ENCODE data around the gene RBP2.

GRCh38 chr3:139414608-139415224, 61.6 kb downstream of the RBP2 start:
- TF ChIP-seq POLR2A (IDR thresholded peaks at IDR 0.05; ENCODE audit: low read depth, low read length) (no peak), POLR2AphosphoS5 (IDR thresholded peaks at IDR 0.05; ENCODE audit: low read depth, low read length) (no peak), TAF1 (IDR thresholded peaks at IDR 0.05; ENCODE audit: borderline replicate concordance, low read depth, low read length) (no peak)

All from GM12892 (cell line).